GM18867 (cell line): Measurements from ENCODE around the gene MYH16.
"Not testable (repeated sequence)": the region's sequence is repeated elsewhere in the genome, so short reads cannot be mapped to it uniquely, and the experiment has no call there.

Source experiments
- ATAC-seq: cut with Tn5 transposase; IDR thresholded peaks from one replicate; pipeline ENCODE4 v1.9.1; 2021; ENCODE audit warnings: mild to moderate bottlenecking, moderate library complexity; ENCODE audit not compliant: unreplicated experiment

Gene MYH16

GRCh38 chr7:99272476-99273045, at the start of gene MYH16:
Gene MYH16, plus strand, starts transcription at chr7:99272839.
- no peak for ATAC-seq

GRCh38 chr7:99224263-99224898, 48.3 kb upstream of the MYH16 start:
- ATAC-seq: not testable (repeated sequence)

- ATAC-seq: no peak
Observed at GRCh38 chr7:99224899-99225265, 47.8 kb upstream of the MYH16 start.

- no peak for ATAC-seq
Observed at GRCh38 chr7:99229234-99229633, 43.4 kb upstream of the MYH16 start.

- no peak for ATAC-seq
Observed at GRCh38 chr7:99232082-99232770, 40.4 kb upstream of the MYH16 start.

GRCh38 chr7:99232955-99233354, 39.7 kb upstream of the MYH16 start:
- not testable (repeated sequence) for ATAC-seq

GRCh38 chr7:99234185-99234584, 38.5 kb upstream of the MYH16 start:
- no peak for ATAC-seq

- ATAC-seq: no peak
Observed at GRCh38 chr7:99235925-99236324, 36.7 kb upstream of the MYH16 start.

- ATAC-seq: not testable (repeated sequence)
Observed at GRCh38 chr7:99237876-99238275, 34.8 kb upstream of the MYH16 start.

- no peak for ATAC-seq
Observed at GRCh38 chr7:99238558-99239341, 33.9 kb upstream of the MYH16 start.

GRCh38 chr7:99242682-99243081, 30.0 kb upstream of the MYH16 start:
- no peak for ATAC-seq

- no peak for ATAC-seq
Observed at GRCh38 chr7:99243751-99244337, 28.8 kb upstream of the MYH16 start.

- no peak for ATAC-seq
Observed at GRCh38 chr7:99244939-99245338, 27.7 kb upstream of the MYH16 start.

- ATAC-seq: no peak
Observed at GRCh38 chr7:99248391-99249095, 24.1 kb upstream of the MYH16 start.

- ATAC-seq: no peak
Observed at GRCh38 chr7:99249985-99250575, 22.6 kb upstream of the MYH16 start.

GRCh38 chr7:99252166-99252895, 20.3 kb upstream of the MYH16 start:
- no peak for ATAC-seq

- no peak for ATAC-seq
Observed at GRCh38 chr7:99253369-99253768, 19.3 kb upstream of the MYH16 start.

GRCh38 chr7:99254390-99254789, 18.2 kb upstream of the MYH16 start:
- ATAC-seq: no peak

- no peak for ATAC-seq
Observed at GRCh38 chr7:99255463-99255862, 17.2 kb upstream of the MYH16 start.

- ATAC-seq: no peak
Observed at GRCh38 chr7:99257065-99257464, 15.6 kb upstream of the MYH16 start.
